Hematopoietic multipotent progenitor cell treated with erythropoietin and hydrocortisone succinate and interleukin-3 and kit ligand, for 8 days (in vitro differentiated cells): ENCODE measurements around the gene B4GALNT4.
"Not testable (repeated sequence)": the region's sequence is repeated elsewhere in the genome, so short reads cannot be mapped to it uniquely, and the experiment has no call there.

Experiments used
- DNase-seq: peaks from one replicate; pipeline ENCODE4 v3.0.0-alpha.2; 2015

The B4GALNT4 gene

DNA sequence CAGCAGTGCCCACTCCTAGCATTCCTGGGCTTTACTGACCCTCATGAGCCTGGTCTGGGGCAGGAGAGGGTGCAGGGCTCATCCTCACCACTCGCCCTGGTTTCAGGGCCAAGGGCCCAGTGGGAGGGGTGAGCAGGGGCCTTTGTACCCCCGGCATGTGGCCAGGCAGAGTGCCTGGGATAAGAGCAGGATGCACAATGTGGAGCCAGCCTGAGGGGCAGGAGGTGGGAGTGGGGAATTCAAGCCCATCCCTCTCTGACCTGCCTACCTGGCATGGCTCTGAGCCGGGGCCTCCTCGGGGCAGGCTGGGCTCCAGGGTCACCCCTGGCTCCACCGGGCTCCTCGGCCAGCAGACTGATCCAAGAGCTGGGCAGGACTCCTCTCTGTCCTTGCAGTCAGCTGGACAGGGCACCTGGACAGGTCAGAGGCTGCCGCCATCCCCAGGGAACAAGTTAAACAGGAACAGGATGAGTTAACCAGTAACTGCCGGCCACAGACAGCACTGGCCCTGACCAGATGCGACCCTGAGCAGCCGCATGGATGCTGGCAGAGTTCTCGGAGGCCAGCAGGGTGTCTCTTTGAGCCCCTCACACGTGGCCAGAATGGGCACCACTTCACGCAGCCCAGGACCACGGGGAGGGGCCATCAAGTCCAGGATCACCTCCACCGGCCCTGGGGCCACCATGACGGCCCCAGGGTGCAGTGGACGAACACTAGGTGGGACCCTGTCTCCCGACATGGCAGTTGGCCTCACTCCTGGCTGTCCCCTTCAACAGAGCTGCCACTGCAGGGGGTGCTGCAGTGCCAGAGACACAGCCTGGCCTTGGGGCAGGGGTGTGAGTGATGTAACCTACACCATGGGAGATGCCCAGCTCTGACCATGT lies 40.5 kb downstream of the B4GALNT4 start:
- DNase-seq = no peak

DNA sequence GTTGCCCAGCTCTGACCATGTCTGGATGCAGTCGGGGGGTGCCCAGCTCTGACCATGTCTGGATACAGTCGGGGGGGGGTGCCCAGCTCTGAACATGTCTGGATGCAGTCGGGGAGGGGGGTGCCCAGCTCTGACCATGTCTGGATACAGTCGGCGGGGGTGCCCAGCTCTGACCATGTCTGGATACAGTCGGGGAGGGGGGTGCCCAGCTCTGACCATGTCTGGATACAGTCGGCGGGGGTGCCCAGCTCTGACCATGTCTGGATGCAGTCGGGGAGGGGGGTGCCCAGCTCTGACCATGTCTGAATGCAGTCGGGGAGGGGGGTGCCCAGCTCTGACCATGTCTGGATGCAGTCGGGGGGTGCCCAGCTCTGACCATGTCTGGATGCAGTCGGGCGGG lies 41.4 kb downstream of the B4GALNT4 start:
- not testable (repeated sequence) for DNase-seq

DNA sequence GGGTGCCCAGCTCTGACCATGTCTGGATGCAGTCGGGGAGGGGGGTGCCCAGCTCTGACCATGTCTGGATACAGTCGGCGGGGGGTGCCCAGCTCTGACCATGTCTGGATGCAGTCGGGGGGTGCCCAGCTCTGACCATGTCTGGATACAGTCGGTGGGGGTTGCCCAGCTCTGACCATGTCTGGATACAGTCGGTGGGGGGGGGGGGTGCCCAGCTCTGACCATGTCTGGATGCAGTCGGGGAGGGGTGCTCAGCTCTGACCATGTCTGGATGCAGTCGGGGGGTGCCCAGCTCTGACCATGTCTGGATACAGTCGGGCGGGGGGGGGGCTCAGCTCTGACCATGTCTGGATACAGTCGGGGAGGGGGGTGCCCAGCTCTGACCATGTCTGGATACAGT lies 42.2 kb downstream of the B4GALNT4 start:
- not testable (repeated sequence) for DNase-seq

DNA sequence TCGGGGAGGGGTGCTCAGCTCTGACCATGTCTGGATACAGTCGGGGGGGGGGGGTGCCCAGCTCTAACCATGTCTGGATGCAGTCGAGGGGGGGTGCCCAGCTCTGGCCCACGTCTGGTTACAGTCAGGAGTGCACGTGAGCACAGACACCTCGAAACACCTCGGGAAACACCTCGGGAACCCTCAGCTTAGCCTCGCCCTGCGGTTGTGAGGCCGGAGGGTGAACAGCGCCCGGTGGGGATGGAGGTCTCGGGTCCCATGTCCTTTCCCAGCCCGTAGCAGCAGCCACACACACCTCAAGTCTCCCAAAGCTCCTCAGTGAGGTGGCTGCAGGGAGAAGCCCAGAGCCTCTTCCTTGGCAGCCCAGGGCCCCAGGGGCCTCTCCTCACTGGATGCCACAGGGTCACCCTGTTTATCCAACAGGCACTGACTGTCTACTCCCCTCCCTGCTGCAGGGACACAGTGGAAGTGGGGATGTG lies 43.4 kb downstream of the B4GALNT4 start:
- DNase-seq = no peak

DNA sequence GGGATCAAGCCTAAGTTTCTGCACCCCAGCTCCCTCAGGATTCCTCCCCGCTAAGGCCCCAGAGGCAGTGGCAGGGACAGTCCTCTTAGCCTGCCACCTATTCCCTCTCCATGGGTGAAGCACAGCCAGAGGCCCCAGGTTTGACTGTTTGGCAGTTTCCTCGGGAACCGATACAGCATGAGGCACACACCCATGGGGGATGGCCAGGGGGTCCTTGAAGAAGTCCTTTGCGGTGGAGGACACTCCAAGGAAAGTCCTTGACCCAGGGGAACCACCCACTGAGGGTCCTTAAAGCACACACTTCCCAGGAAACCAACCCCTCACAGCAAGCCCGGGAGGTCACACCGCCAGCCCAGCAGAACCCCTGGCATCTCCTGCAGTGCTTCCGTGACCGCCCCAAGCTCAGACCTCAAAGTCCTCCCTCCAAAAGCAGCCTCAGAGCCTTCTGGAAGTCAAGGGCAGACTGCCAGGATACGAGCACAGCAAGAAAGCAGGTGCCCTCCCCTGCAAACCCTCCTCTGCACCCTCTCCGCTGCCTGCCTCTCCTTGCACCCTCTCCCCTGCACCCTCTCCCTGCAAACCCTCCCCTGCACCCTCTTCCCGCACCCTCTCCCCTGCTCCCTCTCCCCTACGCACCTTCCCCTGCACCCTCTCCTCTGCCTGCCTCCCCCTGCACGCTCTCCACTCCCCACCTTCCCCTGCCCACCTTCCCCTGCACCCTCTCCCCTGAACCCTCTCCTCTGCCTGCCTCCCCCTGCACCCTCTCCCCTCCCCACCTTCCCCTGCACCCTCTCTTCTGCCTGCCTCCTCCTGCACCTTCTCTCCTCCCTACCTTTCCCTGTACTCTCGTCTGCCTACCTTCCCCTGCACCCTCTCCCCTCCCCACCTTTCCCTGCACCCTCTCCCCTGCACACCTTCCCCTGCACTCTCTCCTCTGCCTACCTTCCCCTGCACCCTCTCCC lies 44.1 kb downstream of the B4GALNT4 start:
- peak; percentile 37 for DNase-seq

DNA sequence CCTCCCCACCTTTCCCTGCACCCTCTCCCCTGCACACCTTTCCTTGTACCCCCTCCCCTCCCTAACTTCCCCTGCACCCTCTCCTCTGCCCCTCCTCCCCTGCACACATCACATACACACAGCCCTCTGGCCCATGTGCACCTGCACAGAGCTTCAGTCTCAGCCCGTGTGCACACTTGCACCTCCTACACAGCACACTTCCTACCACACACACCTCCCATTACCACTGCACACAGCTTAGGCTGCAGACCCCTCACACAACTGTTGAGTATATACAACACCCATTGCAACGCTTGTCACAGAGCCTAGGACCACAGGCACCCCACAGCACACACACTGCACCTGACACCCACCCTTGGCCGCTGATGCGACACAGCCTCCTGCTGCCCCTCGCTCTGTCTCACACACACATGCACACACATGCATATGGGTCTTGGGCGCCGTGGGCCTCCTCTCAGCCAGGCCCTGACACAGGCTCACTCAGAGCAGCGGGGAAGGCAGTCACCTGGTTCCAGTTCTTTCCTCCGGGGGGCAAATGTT lies 45.1 kb downstream of the B4GALNT4 start:
- no peak for DNase-seq

DNA sequence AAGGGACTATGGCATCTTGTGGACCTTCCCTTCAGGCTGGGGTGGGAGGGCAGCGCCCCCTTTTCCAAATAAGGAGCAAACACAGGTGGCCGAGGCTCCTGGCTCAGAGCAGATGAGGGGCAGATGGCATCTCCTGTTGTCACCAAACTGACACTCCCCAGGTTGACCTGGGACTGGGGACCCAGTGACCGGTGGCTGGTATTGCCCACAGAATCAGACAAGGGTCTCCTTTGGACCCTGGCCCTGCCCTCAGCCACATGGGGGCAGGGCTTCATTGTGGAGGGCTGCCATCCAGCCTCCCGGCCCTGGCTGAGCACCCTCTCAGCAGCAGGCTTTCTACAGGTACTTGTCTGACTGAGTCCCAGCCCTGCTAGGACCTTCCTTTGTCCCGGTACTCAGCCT lies 46.3 kb downstream of the B4GALNT4 start:
- DNase-seq = no peak

DNA sequence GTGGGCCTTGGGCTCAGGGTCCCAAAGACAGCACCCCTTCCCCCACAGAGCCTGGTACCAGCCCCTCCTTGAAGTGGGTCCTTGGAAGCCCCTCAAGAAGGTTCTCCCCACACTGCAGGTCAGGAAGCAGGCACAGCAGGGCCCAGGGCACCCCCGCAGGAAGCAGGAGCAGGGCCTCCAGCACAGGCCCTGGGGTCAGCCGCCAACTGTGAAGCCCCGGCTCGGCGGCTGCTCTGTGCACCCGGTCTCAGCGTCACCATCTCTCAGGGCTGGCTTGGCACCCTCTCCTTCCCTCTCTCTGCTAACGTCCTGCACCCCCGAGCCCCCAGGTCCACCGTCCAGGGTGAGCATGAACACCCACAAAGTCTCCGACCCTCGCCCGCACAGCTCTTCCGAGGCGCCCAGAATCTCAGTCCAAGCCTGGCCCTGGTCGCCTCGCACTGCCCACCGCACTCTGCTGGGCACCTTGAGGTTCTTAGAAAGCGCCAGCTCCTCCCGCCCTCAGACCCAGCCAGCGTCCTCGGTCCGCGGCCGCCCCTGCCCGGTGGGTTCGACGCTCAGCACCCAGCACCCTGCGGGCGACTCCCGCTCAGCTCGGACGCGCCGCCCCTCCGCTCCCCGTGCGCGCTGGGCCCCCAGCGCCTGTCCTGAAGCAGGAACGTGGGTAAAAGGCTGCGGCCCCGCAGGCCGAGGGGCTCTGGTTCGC lies 46.9 kb downstream of the B4GALNT4 start:
- no peak for DNase-seq

DNA sequence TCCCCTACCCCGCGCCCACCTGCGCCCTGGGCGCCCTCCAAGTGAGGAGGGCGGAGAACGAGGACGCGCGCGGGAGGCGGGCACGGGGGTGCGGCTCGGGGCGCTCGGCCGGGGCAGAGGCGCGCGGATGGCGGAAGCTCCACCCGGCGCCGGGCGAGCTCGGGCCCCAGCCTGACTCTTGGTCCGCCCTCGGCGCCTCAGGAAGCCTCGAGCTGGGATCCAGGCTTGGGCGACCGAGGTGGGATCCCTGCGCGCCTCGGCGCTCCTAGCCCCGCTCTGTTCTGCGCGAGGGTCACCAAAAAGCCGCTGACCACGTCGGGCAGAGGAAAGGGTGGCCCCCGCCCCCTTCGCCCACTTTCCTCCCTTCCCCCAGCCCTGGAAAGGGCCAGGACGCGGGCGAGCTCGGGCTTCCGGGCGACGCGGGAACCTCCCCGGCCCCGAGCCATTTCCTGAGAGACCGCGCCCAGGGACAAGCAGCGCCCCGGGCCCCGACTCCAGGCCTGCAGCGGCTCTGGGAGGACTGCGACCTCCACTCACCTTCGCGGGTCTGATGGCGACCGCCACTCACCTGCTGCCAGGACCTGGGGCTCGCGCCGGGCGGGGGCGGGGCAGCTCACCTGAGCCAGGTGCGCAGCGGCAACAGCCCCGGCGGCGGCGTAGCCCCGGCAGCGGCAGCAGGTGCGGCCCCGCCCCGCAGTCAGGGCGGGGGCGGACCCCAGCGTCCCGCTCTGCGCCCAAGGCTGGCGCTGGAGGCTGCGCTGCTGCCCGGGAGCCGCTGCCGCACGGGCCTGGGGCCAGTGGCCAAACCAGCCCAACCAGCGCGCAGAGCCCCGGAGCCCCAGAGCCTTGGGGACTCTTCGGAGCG lies 47.7 kb downstream of the B4GALNT4 start:
- DNase-seq = peak; percentile 34

DNA sequence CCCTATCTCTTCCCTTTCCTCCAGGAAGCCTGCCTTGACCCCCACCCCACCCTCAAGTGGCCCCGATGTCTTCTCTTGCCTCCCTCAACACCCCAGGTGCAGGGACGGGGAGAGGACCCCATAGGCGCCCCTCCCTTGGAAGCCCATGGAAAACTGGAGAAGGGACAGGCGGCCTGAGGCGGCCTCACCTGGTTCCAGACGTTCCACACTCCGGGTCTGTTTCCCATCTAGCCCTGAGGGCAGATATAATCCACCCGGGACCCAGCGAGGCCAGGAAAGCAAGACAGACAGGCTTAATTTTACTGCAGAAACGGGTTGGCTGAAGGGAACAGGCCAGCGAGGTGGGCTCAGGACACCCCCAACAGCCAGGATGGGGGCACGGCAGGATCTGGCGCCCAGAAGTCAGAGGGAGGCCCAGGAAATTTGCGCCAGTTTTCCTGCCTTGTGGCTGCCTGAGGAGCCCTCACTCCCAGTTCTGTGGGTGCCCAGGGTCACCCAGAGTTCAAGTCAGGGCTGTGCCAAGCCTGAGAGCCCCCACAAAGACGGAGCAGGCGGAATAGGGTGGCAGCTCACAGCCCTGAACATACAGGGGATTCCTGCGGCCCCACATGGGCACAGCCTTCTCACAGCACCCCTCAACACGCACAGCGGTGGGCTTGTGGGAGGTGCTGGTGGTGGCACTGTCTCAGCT lies 48.5 kb downstream of the B4GALNT4 start:
- no peak for DNase-seq

DNA sequence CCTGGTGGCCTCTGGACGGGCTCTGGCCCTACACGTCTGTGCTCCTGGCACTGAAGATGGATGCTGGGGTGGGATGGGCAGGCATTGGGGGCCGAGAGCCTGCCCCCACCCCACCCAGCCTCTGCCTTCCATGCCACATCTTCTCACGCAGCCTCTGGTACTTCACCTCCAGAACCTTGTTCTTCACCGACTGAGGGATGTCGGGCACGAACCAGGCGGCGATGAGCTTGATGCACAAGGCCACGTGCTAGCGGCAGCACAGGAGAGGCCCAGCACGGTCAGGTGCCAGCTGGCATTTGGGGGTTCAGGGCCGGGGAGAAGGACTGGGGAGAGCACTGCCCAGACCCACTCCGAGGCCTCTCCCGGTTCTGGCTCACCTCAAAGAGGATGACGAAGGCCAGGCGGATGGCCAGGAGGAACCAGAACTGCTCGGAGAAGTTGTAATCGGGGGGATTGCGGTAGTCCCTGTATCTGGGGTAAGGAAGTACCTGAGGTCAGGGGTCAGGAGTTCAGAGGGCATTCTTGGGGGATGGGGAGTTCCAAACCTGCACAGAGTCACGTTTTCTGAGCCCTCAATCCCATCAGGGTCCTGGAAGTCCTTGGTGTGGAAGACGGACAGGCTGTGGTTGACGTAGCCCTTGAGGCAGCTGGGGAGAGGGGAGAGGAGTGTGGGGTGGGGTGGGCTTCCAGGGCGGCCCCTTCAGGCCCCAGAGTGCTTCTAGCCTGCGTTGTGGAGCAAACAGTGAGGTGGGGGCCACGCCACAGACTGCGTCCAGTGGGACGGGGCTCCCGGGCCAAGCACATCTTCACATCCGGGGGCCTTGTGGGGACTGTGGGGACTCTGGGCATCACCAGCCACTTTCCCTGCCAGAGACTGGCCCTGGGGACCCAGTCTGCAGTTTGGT lies 49.3 kb downstream of the B4GALNT4 start:
- DNase-seq = no peak

DNA sequence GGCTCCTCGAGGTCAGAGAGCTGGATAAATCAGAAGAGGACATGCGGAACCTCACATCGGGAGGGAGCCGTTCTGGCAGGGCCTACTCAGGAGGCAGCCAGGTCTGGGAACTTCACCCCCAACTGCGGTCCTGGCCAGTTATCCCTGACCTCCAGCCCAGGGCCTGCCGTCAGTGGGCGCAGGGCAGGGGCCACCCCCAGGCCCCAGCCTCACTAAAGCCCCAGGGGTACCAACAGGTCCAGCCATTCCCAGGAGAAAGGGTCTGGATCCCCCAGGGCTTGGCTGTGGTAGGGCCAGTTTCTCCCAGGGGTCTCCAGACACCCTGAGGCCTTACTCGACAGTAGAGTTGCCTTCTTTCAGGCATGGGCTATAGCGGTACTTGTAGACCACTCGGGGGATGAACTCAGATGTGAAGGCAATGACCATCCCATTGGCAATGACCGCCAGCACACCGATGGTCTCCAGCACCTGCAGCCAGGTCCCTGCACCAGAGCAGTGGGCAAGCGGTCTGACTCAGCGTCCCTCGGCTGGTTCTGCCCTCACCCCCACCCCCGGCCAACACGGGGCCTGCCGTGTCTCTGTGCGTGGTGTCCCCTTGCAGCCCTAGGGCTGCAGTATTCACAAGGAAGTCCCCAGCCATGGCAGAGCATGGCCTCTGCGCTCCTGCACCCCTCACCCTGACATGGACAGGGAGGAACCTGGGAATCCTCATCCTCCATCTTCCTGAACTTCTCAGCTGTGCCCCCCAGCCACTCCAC lies 50.1 kb downstream of the B4GALNT4 start:
- no peak for DNase-seq

DNA sequence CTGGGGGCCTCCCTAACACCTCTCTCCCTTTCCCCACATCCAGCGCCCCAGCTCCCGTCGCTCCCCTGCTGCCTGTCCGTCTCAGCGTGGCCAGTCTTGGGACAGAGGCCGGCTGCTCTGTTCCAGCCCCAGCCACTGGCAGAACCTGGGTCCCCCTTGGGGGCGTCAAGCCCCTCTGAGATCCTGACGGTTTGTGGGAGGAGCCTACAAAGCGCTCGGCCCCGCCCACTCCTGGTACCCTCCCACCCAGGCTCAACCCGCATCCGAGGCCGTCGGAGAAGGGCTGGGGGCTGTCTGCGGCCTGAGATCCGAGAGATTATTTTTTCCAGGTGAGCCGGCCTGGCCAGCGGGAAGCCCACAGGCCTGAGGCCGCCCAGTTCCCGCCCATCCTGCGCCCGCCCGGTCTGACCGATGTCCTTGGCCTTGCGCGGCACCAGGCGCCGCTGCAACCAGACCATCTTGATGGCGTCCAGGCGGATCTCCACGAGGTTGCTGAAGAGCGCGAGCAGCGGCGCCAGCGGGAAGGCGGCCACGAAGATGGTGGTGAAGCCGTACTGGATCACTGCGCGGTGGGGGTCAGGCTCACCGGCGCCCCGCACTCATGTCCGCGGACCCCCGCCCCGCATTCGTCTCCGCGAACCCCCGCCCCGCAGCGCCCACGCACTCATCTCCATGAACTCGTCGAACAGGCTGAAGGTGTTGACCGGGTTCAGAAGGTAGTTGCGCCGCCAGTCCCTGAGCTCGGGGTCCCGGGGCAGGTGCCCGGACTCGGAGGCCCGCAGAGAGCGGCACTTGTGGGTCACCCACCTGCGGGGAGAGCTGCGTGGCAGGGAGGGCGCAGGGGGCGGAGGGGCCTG lies 51.0 kb downstream of the B4GALNT4 start:
- DNase-seq = no peak

DNA sequence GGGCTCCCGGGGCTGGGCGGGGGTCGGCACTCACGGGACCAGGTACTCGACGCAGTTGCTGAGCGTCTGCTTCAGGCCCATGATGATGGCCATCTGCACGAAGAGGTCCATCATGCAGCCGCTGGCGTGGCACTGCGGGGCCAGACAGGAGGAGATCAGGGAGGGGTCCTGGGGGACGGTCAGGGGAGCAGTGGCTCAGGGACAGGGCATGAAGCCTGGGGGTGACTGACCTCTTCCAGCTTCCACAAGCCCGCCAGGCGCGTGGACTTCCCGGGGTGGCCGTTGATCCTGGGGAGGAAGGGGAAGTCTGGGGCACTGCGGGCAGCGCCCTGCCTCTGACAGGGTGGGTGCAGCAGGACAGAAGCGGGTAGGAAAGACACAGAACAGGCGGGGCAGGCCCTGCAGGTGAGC lies 51.6 kb downstream of the B4GALNT4 start:
- DNase-seq = no peak

DNA sequence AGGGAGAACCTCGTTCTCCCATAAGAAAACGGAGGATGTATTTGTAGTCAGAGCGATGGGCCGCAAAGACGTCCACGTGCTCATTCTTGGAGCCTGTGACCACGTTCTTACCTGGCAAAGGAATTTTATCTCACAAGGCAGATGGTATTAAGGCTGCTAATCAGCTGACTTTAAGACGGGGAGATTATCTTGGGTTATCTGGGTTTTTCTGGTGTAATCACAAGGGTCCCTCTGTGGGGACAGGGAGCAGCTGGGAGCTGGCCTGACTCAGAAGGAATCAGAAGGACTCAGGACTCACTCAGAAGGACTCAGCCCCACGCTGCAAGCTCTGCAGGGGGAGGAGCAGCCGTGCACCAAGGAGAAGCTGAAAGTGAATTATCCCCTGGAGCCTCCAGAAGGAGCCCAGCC lies 53.0 kb downstream of the B4GALNT4 start:
- no peak for DNase-seq

DNA sequence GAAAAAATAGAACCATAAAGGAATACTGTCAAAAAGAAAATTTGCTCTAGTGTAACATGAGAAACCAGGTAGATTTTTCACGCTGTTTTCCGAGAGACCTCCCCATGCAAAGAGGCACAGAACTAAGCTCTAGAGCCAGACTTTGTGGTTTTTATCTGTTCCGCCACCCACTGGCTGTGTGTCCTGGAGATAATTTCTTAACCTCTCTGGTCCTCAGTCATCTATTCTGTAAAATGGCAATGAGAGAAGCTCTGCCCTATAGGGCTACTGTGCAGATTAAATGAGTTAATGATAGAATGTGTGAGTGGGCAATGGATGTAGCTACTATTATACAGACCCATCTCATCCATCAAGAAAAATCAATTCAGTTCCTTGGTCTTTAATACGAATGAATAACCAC lies 54.9 kb downstream of the B4GALNT4 start:
- DNase-seq = no peak

DNA sequence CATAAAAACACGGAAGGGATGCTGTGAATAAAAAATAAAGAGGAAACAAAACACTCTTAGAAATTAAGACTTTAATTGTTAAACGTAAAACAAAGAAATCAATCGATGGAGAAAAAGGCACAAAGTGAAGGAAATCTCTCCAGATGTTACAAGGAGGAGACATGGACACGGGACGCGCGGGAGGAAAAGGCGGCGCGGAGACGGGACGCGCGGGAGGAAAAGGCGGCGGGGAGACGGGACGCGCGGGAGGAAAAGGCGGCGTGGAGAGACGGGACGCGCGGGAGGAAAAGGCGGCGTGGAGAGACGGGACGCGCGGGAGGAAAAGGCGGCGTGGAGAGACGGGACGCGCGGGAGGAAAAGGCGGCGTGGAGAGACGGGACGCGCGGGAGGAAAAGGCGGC lies 55.5 kb downstream of the B4GALNT4 start:
- not testable (repeated sequence) for DNase-seq

DNA sequence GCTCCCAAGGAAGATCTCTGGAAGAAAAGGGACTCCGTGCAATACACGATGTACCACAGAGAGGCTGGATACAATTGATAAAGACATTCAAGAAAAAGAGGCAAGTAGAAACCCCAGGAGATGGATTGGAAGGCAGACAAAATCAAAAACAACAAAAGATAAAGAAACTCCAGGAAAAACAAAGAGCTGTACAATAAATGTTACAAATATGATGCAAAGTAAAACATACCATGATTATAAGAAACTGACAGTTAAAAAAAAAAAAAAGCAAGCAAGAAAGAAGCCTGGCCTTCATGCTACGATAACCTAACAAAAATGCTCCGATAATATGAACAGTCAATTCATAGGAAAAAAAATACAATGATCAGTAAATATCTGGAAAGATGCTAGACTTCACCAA lies 56.0 kb downstream of the B4GALNT4 start:
- DNase-seq = no peak
